ENCODE results near the gene DUSP21.
A peak's percentile ranks its signal among the peaks of the same experiment; 100 is the strongest.
"Not testable (repeated sequence)": the region's sequence is repeated elsewhere in the genome, so short reads cannot be mapped to it uniquely, and the experiment has no call there.

The DUSP21 gene

GRCh38 chrX:44876086-44876485, 32.3 kb downstream of the DUSP21 start:
- DNase-seq (ENCODE audit: low read depth), result peak; percentile 34

GRCh38 chrX:44876767-44877166, 32.9 kb downstream of the DUSP21 start:
- no peak for DNase-seq (ENCODE audit: low read depth)

- DNase-seq (ENCODE audit: low read depth), result no peak
Observed at GRCh38 chrX:44878780-44879179, 35.0 kb downstream of the DUSP21 start.

- no peak for DNase-seq (ENCODE audit: low read depth)
Observed at GRCh38 chrX:44881549-44881948, 37.7 kb downstream of the DUSP21 start.

GRCh38 chrX:44882635-44883034, 38.8 kb downstream of the DUSP21 start:
- no peak for DNase-seq (ENCODE audit: low read depth)

DNA sequence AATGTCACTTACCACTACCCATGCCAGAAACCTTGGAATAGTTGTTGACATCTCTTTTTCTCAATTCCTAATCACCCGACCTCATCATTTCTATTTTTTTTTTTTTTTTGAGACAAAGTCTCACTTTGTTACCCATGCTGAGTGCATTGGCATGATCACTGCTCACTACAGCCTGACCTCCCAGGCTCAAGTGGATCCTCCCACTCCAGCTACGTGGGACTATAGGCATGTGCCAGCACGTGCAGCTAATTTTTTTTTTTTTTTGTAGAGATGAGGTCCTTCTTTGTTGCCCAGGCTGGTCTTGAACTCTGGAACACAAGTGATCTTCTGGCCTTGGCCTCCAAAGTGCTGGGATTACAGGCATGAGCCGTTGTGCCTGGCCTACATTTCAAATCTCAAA, 41.1 kb downstream of the DUSP21 start:
- DNase-seq (ENCODE audit: low read depth), result no peak

DNA sequence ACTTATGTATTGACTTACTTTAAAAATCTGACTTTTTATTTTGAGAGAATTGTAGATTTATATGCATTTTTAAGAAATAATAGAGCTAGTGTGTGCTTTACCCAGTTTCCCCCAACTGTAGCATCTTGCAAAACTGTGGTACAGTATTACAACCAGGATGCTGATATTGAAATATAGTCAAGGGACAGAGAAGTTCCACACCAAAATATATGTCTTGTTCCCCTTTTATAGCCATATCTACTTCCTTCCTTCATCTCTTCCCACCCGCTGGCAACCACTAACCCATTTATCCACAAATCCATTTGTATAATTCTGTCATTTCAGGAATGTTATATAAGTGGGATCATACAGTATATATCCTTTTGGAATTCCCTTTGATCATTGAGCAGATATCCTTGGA, 46.0 kb downstream of the DUSP21 start:
- DNase-seq (ENCODE audit: low read depth), result no peak

GRCh38 chrX:44890247-44890646, 46.4 kb downstream of the DUSP21 start:
- DNase-seq (ENCODE audit: low read depth), result no peak

DNA sequence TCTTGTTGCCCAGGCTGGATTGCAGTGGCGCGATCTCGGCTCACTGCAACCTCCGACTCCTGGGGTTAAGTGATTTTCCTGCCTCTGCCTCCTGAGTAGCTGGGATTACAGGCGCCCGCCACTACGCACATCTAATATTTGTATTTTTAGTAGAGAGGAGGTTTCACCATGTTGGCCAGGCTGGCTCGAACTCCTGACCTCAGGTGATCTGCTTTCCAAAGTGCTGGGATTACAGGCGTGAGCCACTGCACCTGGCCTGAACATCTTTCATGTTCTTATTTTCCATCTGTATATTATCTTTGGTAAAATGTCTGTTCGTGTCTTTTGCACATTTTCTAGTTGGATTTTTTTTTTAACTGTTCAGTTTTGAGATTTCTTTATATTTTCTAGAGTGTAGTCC, 46.9 kb downstream of the DUSP21 start:
- DNase-seq (ENCODE audit: low read depth), result not testable (repeated sequence)

GRCh38 chrX:44891642-44892041, 47.8 kb downstream of the DUSP21 start:
- no peak for DNase-seq (ENCODE audit: low read depth)
